GM23338 (cell line): ENCODE results near the gene RABL6. TPM values are rescaled to one million over a fixed set of nuclear protein-coding genes. Genes with fewer than 3 reads are reported as not detected.

Experiments used
- ATAC-seq: fragments of 200-7000 bp; cut with Tn5 transposase; 3 replicates; pipeline ENCODE4 v1.9.1; 2020
- DNase-seq: peaks from one replicate; pipeline ENCODE4 v3.0.0-alpha.2; 2015; ENCODE audit warnings: low spot score
- H2AFZ ChIP-seq: fragments of 200-600 bp; sonication (generic); 2 replicates; pipeline ENCODE4 v1.8.0; 2016; ENCODE audit warnings: antibody characterized with exemption, mild to moderate bottlenecking, moderate library complexity
- H3F3A ChIP-seq: fragments of 200-600 bp; sonication (generic); replicated peaks from 2 replicates; pipeline ENCODE4 v1.8.0; 2017; ENCODE audit warnings: antibody characterized with exemption, mixed run types, low read depth
- H3K27ac ChIP-seq: fragments of 200-600 bp; sonication (generic); 2 replicates; pipeline ENCODE4 v1.6.1; 2016; ENCODE audit warnings: low read depth
- H3K27me3 ChIP-seq: fragments of 200-600 bp; sonication (generic); 2 replicates; pipeline ENCODE4 v1.8.0; 2016; ENCODE audit warnings: mild to moderate bottlenecking, mixed run types, moderate library complexity; ENCODE audit not compliant: insufficient read depth
- H3K36me3 ChIP-seq: fragments of 200-600 bp; sonication (generic); 2 replicates; pipeline ENCODE4 v1.8.0; 2016; ENCODE audit warnings: mild to moderate bottlenecking; ENCODE audit not compliant: insufficient read depth
- H3K4me1 ChIP-seq: fragments of 200-600 bp; sonication (generic); 2 replicates; pipeline ENCODE4 v1.8.0; 2016; ENCODE audit warnings: mild to moderate bottlenecking, moderate library complexity; ENCODE audit not compliant: insufficient read depth
- H3K4me2 ChIP-seq: fragments of 200-600 bp; sonication (generic); 2 replicates; pipeline ENCODE4 v1.7.1; 2017; ENCODE audit warnings: mixed run types
- H3K4me3 ChIP-seq: fragments of 200-600 bp; sonication (generic); 2 replicates; pipeline ENCODE4 v1.6.1; 2016; ENCODE audit warnings: mixed run types
- H3K79me2 ChIP-seq: fragments of 200-600 bp; sonication (generic); replicated peaks from 2 replicates; pipeline ENCODE4 v1.8.0; 2017; ENCODE audit warnings: mild to moderate bottlenecking; ENCODE audit not compliant: insufficient read depth
- H3K9me2 ChIP-seq: fragments of 200-600 bp; sonication (generic); 2 replicates; pipeline ENCODE4 v1.8.0; 2017; ENCODE audit not compliant: insufficient read depth
- H4K20me1 ChIP-seq: fragments of 200-600 bp; sonication (generic); replicated peaks from 2 replicates; pipeline ENCODE4 v1.8.0; 2017; ENCODE audit warnings: mild to moderate bottlenecking; ENCODE audit not compliant: insufficient read depth
- H3K27ac Mint-ChIP-seq: 2 replicates; pipeline ENCODE4 v1.8.0; 2020; ENCODE audit warnings: inconsistent platforms, mild to moderate bottlenecking, moderate library complexity, mixed read lengths
- H3K27me3 Mint-ChIP-seq: 3 replicates; pipeline ENCODE4 v1.8.0; 2022; ENCODE audit warnings: low read depth, mild to moderate bottlenecking, moderate library complexity, mixed read lengths, inconsistent platforms; ENCODE audit not compliant: insufficient read depth, poor library complexity
- H3K36me3 Mint-ChIP-seq: 3 replicates; pipeline ENCODE4 v1.8.0; 2021; ENCODE audit warnings: low read depth, mild to moderate bottlenecking, inconsistent platforms, moderate library complexity, mixed read lengths
- H3K4me1 Mint-ChIP-seq: 3 replicates; pipeline ENCODE4 v1.8.0; 2020; ENCODE audit warnings: mild to moderate bottlenecking, inconsistent platforms, mixed read lengths
- H3K4me3 Mint-ChIP-seq: 3 replicates; pipeline ENCODE4 v1.8.0; 2021; ENCODE audit warnings: moderate library complexity, mild to moderate bottlenecking, inconsistent platforms, mixed read lengths
- H3K9me3 Mint-ChIP-seq: 3 replicates; pipeline ENCODE4 v1.8.0; 2020; ENCODE audit warnings: moderate library complexity, mild to moderate bottlenecking, inconsistent platforms, mixed read lengths
- CREB1 ChIP-seq: fragments of 250-450 bp; sonication (Bioruptor Pico); IDR thresholded peaks from 2 replicates; pipeline ENCODE4 v1.5.0; 2020; ENCODE audit warnings: low read depth, mild to moderate bottlenecking, moderate library complexity
- CTCF ChIP-seq, 2 experiments: fragments of 200-600 bp in 1 of 2; sonication (generic) in 1 of 2; conservative IDR thresholded peaks; 2 replicates each; pipeline versions ENCODE4 v1.5.1 to v1.6.1; 2016 to 2017; ENCODE audit warnings: antibody characterized with exemption in 2 of 2, low read depth in 2 of 2, mild to moderate bottlenecking in 2 of 2, moderate library complexity in 1 of 2
- ETS1 ChIP-seq: IDR thresholded peaks from 2 replicates; pipeline ENCODE4 v1.6.1; 2016; ENCODE audit warnings: antibody characterized with exemption
- EZH2 ChIP-seq: fragments of 200-600 bp; sonication (generic); IDR thresholded peaks from one replicate; pipeline ENCODE4 v1.8.0; 2017; ENCODE audit warnings: antibody characterized with exemption, mild to moderate bottlenecking, low read depth; ENCODE audit not compliant: unreplicated experiment
- EZH2phosphoT487 ChIP-seq: fragments of 200-600 bp; sonication (generic); IDR thresholded peaks from one replicate; pipeline ENCODE4 v1.8.1; 2018; ENCODE audit warnings: antibody characterized with exemption; ENCODE audit not compliant: unreplicated experiment
- JUNB ChIP-seq: IDR thresholded peaks from one replicate; pipeline ENCODE4 v1.6.1; 2016; ENCODE audit warnings: antibody characterized with exemption; ENCODE audit not compliant: unreplicated experiment
- NANOG ChIP-seq: IDR thresholded peaks from 2 replicates; pipeline ENCODE4 v1.6.1; 2016; ENCODE audit warnings: antibody characterized with exemption, borderline replicate concordance
- POLR2AphosphoS5 ChIP-seq: IDR thresholded peaks from 2 replicates; pipeline ENCODE4 v1.6.1; 2016; ENCODE audit warnings: antibody characterized with exemption, low read depth
- STAT1 ChIP-seq: IDR thresholded peaks from one replicate; pipeline ENCODE4 v1.6.1; 2016; ENCODE audit warnings: antibody characterized with exemption; ENCODE audit not compliant: unreplicated experiment
- ZNF114 ChIP-seq: fragments of 250-450 bp; sonication (Bioruptor Pico); IDR thresholded peaks from 2 replicates; pipeline ENCODE4 v1.5.0; 2020; ENCODE audit warnings: mild to moderate bottlenecking, moderate library complexity
- ZNF331 ChIP-seq: fragments of 250-450 bp; sonication (Bioruptor Pico); IDR thresholded peaks from 2 replicates; pipeline ENCODE4 v1.5.0; 2020; ENCODE audit warnings: low read depth, mild to moderate bottlenecking, moderate library complexity
- ZNF462 ChIP-seq: fragments of 250-450 bp; sonication (Bioruptor Pico); IDR thresholded peaks from 2 replicates; pipeline ENCODE4 v1.5.0; 2020; ENCODE audit warnings: mild to moderate bottlenecking, moderate library complexity
- polyA plus RNA-seq: library from polyadenylated mRNA; unstranded; fragments of >200 nt; fragmentation: Nextera tagmentation; extraction: Ambion mirVana; gene quantifications from 2 replicates; pipeline ENCODE4 v1.2.1, GENCODE V29; 2016
- total RNA-seq: library from RNA; depleted of rRNA; stranded (reverse); fragments of >200 nt; shearing (Covaris generic); gene quantifications from 2 replicates; pipeline ENCODE4 v1.2.3, GENCODE V29; 2014
- TF ChIP-seq, protein P1 (sequence below): IDR thresholded peaks from one replicate; pipeline ENCODE4 v1.6.1; 2018; ENCODE audit warnings: antibody characterized with exemption; ENCODE audit not compliant: unreplicated experiment

RABL6 gene
- total and polyA plus RNA-seq, 2 experiments from 2014 or later, result 59.1 to 127 TPM

GRCh38 chr9:136794281-136794999 is 13.3 kb upstream of the RABL6 start:
- no peak overlapping the region for H3K27ac ChIP-seq
- H3K4me3 ChIP-seq, result no peak overlapping the region
- DNase-seq, result no peak
- no peaks in the 10 kb centered on the region for H3K9me2 ChIP-seq
- no peak overlapping the region for H3K27ac Mint-ChIP-seq
- peaks cover 24% of the 10 kb centered on the region for H3K27me3 Mint-ChIP-seq
- H3F3A ChIP-seq, result 0 out of 2 replicates have a peak, but pooled peaks cover 6% of the 10 kb centered on the region
- no peak overlapping the region for H2AFZ ChIP-seq
- H3K4me3 Mint-ChIP-seq, result no peak overlapping the region
- no peaks in the 10 kb centered on the region for H3K36me3 ChIP-seq
- peaks cover 12% of the 10 kb centered on the region for H3K27me3 ChIP-seq
- peaks cover 8% of the 10 kb centered on the region; the same call in 2 of the 3 replicates for H3K36me3 Mint-ChIP-seq
- ATAC-seq, result no peak
- H3K4me1 Mint-ChIP-seq, result peaks cover 30% of the 10 kb centered on the region
- peaks cover 14% of the 10 kb centered on the region for H4K20me1 ChIP-seq
- no peak overlapping the region for H3K4me2 ChIP-seq
- no peaks in the 10 kb centered on the region for H3K9me3 Mint-ChIP-seq
- 0 out of 2 replicates have a peak, but pooled peaks cover 4% of the 10 kb centered on the region for H3K79me2 ChIP-seq
- peaks cover 16% of the 10 kb centered on the region for H3K4me1 ChIP-seq
- no peak for TF ChIP-seq ETS1
- TF ChIP-seq ZNF331 (CRISPR knock-in tag), result no peak
- TF ChIP-seq, protein P1, sequence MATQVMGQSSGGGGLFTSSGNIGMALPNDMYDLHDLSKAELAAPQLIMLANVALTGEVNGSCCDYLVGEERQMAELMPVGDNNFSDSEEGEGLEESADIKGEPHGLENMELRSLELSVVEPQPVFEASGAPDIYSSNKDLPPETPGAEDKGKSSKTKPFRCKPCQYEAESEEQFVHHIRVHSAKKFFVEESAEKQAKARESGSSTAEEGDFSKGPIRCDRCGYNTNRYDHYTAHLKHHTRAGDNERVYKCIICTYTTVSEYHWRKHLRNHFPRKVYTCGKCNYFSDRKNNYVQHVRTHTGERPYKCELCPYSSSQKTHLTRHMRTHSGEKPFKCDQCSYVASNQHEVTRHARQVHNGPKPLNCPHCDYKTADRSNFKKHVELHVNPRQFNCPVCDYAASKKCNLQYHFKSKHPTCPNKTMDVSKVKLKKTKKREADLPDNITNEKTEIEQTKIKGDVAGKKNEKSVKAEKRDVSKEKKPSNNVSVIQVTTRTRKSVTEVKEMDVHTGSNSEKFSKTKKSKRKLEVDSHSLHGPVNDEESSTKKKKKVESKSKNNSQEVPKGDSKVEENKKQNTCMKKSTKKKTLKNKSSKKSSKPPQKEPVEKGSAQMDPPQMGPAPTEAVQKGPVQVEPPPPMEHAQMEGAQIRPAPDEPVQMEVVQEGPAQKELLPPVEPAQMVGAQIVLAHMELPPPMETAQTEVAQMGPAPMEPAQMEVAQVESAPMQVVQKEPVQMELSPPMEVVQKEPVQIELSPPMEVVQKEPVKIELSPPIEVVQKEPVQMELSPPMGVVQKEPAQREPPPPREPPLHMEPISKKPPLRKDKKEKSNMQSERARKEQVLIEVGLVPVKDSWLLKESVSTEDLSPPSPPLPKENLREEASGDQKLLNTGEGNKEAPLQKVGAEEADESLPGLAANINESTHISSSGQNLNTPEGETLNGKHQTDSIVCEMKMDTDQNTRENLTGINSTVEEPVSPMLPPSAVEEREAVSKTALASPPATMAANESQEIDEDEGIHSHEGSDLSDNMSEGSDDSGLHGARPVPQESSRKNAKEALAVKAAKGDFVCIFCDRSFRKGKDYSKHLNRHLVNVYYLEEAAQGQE, result no peak
- TF ChIP-seq NANOG, result no peak
- no peak for TF ChIP-seq CTCF (conservative IDR thresholded peaks at IDR 0.05; ENCODE audit: low read depth in 2 of 2)
- TF ChIP-seq EZH2phosphoT487, result no peak
- no peak for TF ChIP-seq EZH2
- no peak for TF ChIP-seq ZNF462 (CRISPR knock-in tag)
- TF ChIP-seq STAT1, result no peak
- no peak for TF ChIP-seq JUNB
- no peak for TF ChIP-seq ZNF114 (CRISPR knock-in tag)
- TF ChIP-seq POLR2AphosphoS5, result no peak
- TF ChIP-seq CREB1 (CRISPR knock-in tag), result no peak
